T-helper 17 cell (primary cell): Measurements from ENCODE around the gene RNF144B. TPM values are rescaled to one million over a fixed set of nuclear protein-coding genes. Genes with fewer than 3 reads are reported as not detected.
"Not testable (repeated sequence)": the region's sequence is repeated elsewhere in the genome, so short reads cannot be mapped to it uniquely, and the experiment has no call there.

Experiments used
- ATAC-seq: fragments of 150-1000 bp; cut with Tn5 transposase; 2 replicates; pipeline ENCODE4 v1.10.0; 2021; ENCODE audit warnings: mild to moderate bottlenecking, moderate library complexity
- DNase-seq, 3 donors: peaks; one replicate each; pipeline versions ENCODE4 v3.0.0 to v3.0.0-alpha.2; 2020 to 2021
- H3K9me3 ChIP-seq: one replicate; pipeline ENCODE4 v1.7.0; 2013; ENCODE audit warnings: low read length, mild to moderate bottlenecking; ENCODE audit not compliant: control insufficient read depth, poor library complexity, severe bottlenecking
- H3K27ac Mint-ChIP-seq: one replicate; pipeline ENCODE4 v1.8.0; 2022; ENCODE audit warnings: mild to moderate bottlenecking, moderate library complexity, mixed read lengths
- H3K27me3 Mint-ChIP-seq: one replicate; pipeline ENCODE4 v1.8.0; 2022; ENCODE audit warnings: mixed read lengths
- H3K36me3 Mint-ChIP-seq: one replicate; pipeline ENCODE4 v1.8.0; 2022; ENCODE audit warnings: low read depth, mixed read lengths
- H3K4me1 Mint-ChIP-seq: one replicate; pipeline ENCODE4 v1.8.0; 2022; ENCODE audit warnings: mild to moderate bottlenecking, mixed read lengths
- H3K4me3 Mint-ChIP-seq: one replicate; pipeline ENCODE4 v1.8.0; 2022; ENCODE audit warnings: mild to moderate bottlenecking, moderate library complexity, mixed read lengths
- total RNA-seq, 4 donors: library from RNA in 2 of 4; stranded (reverse) in 2 of 4; gene quantifications; one replicate each; pipeline ENCODE4 v1.2.3 and lab custom pipeline; 2022 to 2026

Gene RNF144B
- total RNA-seq, 2 donors from 2014 or later: 2.3 to 4.6 TPM

DNA sequence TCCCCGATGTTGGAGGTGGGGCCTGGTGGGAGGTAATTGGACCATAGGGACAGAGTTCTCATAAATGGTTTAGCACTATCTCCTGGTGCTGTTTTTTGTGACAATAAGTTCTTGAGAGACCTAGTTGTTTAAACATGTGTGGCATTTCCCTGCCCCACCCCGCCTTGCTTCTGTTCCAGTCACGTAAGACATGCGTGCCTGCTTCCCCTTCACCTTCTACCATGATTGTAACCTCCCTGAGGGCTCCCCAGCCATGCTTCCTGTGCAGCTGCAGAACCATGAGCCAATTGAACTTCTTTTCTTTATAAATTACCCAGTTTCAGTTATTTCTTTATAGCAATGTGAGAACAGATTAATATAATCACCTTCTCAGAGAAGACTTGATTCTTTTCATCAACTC, 2.5 kb upstream of the RNF144B start:
- Mint-ChIP-seq H3K36me3 (peaks cover 5% of the 10 kb centered on the region), H3K27me3 (peaks cover 16% of the 10 kb centered on the region), H3K4me1 (peaks cover 25% of the 10 kb centered on the region), H3K4me3 (no peak overlapping the region), H3K27ac (no peak overlapping the region)
- ATAC-seq: no peak
- H3K9me3 ChIP-seq: no peaks in the 10 kb centered on the region
- no peak for DNase-seq

DNA sequence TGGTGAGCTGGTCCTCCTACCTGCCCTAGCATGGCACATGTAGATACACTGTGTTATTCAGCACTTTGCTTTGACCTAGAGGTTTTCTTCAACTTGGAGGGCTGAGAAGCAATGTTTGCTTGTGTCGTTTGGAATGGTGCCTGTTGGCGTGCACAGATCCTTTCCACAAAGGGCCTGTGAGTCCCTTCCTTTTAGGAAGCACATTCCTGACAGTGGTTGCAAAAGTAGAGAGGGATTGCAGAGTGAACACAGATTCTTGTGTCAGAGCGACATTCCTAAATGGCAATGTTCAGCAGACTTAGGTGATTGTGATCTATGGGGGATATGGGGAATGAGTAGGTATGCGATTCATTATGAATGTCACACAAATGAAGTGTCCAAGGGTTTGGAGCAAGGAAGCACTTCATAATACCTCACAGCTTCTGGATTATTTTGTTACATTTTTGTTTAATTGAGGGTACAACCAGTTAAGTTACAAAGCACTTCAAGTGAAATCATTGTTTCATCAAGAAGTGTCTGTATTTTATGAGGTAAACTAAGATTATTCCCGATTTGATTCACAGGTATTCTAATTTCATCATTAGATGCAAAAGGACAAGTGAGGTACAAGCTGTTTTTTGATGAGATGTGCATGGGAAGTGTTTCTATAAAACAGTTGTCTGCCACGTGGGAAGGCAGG, 713 bp upstream of the RNF144B start:
- Mint-ChIP-seq H3K36me3 (peaks cover 5% of the 10 kb centered on the region), H3K4me1 (peaks cover 28% of the 10 kb centered on the region), H3K4me3 (peak overlapping the region; percentile 100), H3K27me3 (peaks cover 12% of the 10 kb centered on the region), H3K27ac (peak overlapping the region; percentile 96)
- DNase-seq (no peak), ATAC-seq (no peak)
- H3K9me3 ChIP-seq: no peaks in the 10 kb centered on the region

DNA sequence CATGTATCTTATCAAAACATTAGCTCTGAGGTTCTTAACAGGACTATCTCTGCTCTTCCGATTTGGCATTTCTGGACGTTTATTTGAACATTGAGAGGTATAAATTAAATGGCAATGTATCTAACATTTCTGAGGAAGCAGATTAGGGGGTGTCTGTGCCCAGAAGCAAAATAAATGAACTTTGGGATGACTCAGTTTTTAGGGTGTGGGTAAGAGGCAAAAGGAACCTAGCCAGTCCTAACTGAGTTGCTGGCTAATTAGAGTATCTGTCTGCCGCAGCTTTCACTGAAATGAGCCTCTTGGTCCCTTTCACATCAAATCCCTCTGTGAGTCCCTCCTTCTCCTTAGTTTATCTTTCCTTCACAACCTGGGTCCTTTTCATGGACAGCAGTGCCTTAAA, 1.1 kb downstream of the RNF144B start:
- Mint-ChIP-seq H3K4me1 (peaks cover 26% of the 10 kb centered on the region), H3K36me3 (peaks cover 5% of the 10 kb centered on the region), H3K27ac (peak overlapping the region; percentile 84), H3K27me3 (peaks cover 10% of the 10 kb centered on the region), H3K4me3 (peak overlapping the region; percentile 100)
- no peak for DNase-seq
- ATAC-seq: no peak
- H3K9me3 ChIP-seq: no peaks in the 10 kb centered on the region

DNA sequence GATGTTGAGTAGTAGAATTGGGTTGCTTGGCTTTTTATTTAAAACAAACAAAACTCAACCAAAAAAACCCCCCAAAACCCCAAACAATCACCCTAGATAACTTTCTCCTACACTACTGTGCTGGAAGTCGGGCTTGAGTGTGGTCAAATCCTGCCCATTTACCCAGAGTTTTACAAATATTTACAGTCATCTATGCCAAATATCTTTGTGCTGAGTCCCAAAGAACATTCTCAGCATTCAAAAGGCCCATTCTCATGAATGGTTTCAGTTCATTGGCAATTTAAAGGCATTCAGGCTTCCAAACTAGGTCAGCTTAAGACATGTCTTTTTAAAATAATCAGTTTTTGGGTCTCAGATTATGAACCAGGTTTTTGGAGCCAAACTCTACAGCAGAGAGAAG, 1.8 kb downstream of the RNF144B start:
- Mint-ChIP-seq H3K4me1 (peaks cover 26% of the 10 kb centered on the region), H3K36me3 (peaks cover 5% of the 10 kb centered on the region), H3K4me3 (peak overlapping the region; percentile 100), H3K27me3 (peaks cover 8% of the 10 kb centered on the region), H3K27ac (peak overlapping the region; percentile 84)
- ATAC-seq (no peak), DNase-seq (no peak)
- no peaks in the 10 kb centered on the region for H3K9me3 ChIP-seq

DNA sequence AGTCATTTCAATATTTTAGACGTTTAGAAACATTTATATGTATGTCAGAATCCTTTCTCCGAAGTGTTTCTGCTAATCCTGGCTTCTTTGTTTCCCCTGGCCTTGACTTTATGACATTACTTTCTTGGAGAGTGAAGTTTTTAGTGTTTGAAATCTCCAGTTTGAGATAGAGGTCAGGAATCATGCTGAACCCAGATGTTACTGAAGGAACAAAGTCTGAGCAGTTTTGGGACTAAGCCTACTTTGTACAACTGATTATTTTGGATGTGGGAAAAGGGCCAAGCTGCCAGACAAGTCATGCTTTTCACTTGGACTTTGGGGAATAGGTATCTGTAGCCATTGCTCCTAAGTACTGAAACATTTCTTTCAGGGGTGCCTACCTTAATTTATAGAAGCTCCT, 2.3 kb downstream of the RNF144B start:
- H3K9me3 ChIP-seq: no peaks in the 10 kb centered on the region
- DNase-seq (no peak), ATAC-seq (no peak)
- H3K4me3 Mint-ChIP-seq: no peak overlapping the region
- no peak overlapping the region for H3K27ac Mint-ChIP-seq
- peaks cover 8% of the 10 kb centered on the region for H3K27me3 Mint-ChIP-seq
- H3K36me3 Mint-ChIP-seq: peaks cover 5% of the 10 kb centered on the region
- peaks cover 26% of the 10 kb centered on the region for H3K4me1 Mint-ChIP-seq

DNA sequence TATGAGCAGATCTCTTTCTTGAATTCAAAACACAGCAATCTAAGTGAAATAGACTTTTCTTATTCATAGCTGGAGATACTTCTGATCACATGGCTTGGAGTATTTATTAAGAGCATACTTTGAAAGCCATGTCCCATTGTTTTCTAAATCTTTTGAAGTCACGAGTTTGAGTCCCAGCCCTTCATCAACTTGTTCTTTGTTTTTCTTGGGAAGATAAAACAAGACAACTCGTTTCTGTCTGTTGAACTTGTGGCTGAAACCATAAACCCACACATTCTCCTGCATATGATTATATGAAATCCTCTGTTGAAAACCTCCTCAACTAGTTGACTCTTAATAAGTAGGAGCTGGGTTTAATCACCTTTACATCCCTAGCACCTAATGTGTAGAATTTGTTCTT, 3.3 kb downstream of the RNF144B start:
- Mint-ChIP-seq H3K4me1 (peaks cover 26% of the 10 kb centered on the region), H3K4me3 (no peak overlapping the region), H3K27ac (no peak overlapping the region), H3K27me3 (peaks cover 8% of the 10 kb centered on the region), H3K36me3 (peaks cover 7% of the 10 kb centered on the region)
- ATAC-seq (no peak), DNase-seq (no peak)
- H3K9me3 ChIP-seq: no peaks in the 10 kb centered on the region

DNA sequence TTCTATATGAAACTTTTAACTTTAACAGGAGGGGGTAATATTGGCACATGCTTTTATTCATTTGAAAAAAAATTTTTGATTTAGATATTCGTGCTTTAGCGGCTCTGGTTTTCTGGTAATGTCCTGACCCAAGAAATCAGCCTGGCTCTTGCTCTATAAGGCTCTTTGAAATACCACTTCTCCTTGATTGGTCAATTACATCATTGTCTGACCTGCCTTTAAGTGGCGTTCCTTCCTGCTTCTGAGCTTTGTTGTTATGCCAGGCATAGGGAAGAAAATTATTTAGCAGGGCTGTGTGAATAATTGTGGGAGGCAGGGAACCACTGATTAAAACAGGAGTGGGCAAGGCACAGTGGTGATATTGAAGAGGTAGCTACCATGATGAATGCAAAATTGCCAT, 3.9 kb downstream of the RNF144B start:
- Mint-ChIP-seq H3K27ac (no peak overlapping the region), H3K4me3 (no peak overlapping the region), H3K4me1 (peaks cover 26% of the 10 kb centered on the region), H3K36me3 (peaks cover 7% of the 10 kb centered on the region), H3K27me3 (peaks cover 8% of the 10 kb centered on the region)
- H3K9me3 ChIP-seq: no peaks in the 10 kb centered on the region
- ATAC-seq: no peak
- no peak for DNase-seq

DNA sequence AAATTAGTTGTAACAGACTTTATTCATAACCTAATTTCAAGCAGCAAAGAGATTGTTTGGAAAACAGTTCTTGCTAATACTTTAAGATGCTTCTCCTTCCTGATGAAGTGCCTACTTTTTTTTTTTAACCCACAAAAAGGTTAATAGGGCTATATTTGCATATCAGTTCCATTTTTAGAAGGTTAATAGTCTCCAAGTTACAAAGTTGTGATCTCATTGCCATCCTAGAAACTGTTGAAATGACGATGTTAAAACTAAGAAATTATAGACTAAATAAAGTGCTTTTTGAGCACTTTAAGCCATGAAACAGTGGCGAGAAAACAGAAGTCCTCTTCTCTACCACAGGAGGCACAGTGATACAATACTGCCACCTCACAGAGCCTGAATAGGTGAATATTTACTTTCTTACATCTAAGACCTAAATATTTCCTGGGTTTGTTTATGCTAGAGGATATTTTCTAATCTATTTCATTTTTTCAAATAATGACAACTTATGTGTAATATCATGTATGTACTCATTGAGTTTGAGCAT, 5.3 kb downstream of the RNF144B start:
- peaks cover 16% of the 10 kb centered on the region for H3K4me1 Mint-ChIP-seq
- H3K36me3 Mint-ChIP-seq: peaks cover 2% of the 10 kb centered on the region
- H3K9me3 ChIP-seq: no peaks in the 10 kb centered on the region
- no peak overlapping the region for H3K4me3 Mint-ChIP-seq
- H3K27me3 Mint-ChIP-seq: no peaks in the 10 kb centered on the region
- DNase-seq: no peak
- no peak for ATAC-seq
- no peak overlapping the region for H3K27ac Mint-ChIP-seq

DNA sequence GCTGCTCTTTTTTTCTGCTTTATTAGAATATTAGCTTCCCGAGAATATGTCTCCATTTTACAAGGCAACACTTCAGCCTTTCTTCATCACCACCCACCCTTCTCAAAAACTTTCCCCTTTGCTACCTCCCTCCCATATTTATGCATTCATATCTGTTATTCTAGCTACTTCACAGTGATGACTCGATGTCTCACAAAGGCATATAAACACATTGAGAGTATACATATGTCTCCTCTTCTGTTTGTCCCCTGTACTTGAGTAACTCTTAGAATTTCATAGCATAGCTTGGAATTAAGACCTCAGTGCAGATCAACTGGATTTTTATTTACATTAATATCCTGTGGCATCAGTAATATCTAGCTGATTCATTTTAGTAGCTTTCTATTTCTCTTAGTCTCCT, 6.5 kb downstream of the RNF144B start:
- no peak for DNase-seq
- H3K36me3 Mint-ChIP-seq: peaks cover 2% of the 10 kb centered on the region
- H3K9me3 ChIP-seq: no peaks in the 10 kb centered on the region
- no peaks in the 10 kb centered on the region for H3K27me3 Mint-ChIP-seq
- H3K4me1 Mint-ChIP-seq: peaks cover 7% of the 10 kb centered on the region
- no peak for ATAC-seq
- H3K4me3 Mint-ChIP-seq: no peak overlapping the region
- no peak overlapping the region for H3K27ac Mint-ChIP-seq

DNA sequence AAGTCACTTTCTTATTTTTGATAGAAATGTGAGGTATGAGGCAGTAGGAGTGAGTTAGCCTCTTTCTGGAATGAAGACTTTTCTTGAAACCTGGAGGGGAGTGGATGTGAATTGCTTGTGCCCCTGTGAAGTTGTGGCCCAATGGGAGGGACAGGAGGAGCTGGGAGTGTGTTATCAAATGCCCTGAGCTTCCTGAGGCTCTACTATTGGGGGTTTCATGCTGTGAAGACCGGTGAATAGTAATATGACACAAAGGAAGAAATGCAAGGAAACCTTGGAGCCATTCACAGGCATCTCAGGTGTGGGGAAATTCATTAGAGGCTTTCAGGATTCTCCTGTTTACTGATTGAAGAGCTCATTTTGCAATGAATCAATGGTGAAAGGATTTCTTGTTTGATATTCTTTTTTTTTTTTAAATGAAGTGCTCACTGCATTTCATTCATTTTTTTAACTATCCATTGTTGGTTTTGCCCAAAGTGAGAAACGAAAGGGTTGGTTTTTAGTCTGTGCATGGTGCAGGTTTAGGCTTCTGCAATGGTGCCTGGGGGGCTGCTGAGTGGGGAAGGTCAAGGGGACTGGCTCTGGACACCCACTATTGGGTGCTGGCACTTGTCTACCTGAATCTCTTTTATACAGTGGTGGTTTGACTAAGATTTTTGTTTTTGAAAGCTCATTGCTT, 8.2 kb downstream of the RNF144B start:
- no peak overlapping the region for H3K27ac Mint-ChIP-seq
- H3K9me3 ChIP-seq: no peaks in the 10 kb centered on the region
- peaks cover 3% of the 10 kb centered on the region for H3K4me1 Mint-ChIP-seq
- ATAC-seq (no peak), DNase-seq (no peak)
- H3K36me3 Mint-ChIP-seq: peaks cover 2% of the 10 kb centered on the region
- H3K27me3 Mint-ChIP-seq: no peaks in the 10 kb centered on the region
- H3K4me3 Mint-ChIP-seq: no peak overlapping the region

DNA sequence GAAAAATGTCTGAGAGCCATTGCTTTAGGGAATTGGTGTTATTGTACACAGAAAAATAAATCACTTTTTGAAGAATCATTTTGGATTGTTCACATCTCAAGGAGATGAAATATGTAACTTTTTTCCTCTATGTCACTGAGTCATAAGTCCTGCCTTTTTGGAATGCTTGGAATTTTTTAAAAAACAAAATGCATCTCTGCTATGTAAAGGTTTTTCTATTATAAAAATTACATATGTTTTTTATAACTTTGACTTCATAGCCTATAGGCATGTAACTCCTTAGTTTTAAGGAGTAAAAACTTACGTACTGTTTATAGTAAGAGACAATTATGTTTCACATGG, 8.7 kb downstream of the RNF144B start:
- Mint-ChIP-seq H3K27me3 (no peaks in the 10 kb centered on the region), H3K36me3 (peaks cover 2% of the 10 kb centered on the region), H3K4me3 (no peak overlapping the region), H3K4me1 (peaks cover 8% of the 10 kb centered on the region), H3K27ac (no peak overlapping the region)
- no peaks in the 10 kb centered on the region for H3K9me3 ChIP-seq
- DNase-seq (no peak), ATAC-seq (no peak)

DNA sequence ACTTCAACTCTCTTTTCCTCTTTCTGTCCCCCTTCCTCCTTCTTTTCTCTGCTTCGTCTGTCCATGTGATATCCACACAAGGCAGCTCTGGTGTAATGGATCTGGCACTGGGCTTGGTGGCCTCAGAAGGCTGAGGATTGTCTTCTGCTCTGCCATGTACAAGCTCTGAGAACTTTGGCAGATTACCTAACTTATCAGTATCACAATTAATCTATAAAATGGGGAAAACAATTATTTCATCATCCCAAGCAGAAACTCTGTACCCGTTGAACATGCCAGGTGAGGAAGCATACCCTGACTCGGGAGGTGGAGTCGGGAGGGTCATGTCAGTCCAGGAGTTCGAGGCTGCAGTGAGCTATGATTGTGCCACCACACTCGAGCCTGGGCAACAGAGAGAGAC, 10.6 kb downstream of the RNF144B start:
- Mint-ChIP-seq H3K4me3 (no peak overlapping the region), H3K27ac (no peak overlapping the region), H3K27me3 (no peaks in the 10 kb centered on the region), H3K4me1 (peaks cover 9% of the 10 kb centered on the region), H3K36me3 (peaks cover 2% of the 10 kb centered on the region)
- DNase-seq (no peak), ATAC-seq (no peak)
- no peaks in the 10 kb centered on the region for H3K9me3 ChIP-seq

DNA sequence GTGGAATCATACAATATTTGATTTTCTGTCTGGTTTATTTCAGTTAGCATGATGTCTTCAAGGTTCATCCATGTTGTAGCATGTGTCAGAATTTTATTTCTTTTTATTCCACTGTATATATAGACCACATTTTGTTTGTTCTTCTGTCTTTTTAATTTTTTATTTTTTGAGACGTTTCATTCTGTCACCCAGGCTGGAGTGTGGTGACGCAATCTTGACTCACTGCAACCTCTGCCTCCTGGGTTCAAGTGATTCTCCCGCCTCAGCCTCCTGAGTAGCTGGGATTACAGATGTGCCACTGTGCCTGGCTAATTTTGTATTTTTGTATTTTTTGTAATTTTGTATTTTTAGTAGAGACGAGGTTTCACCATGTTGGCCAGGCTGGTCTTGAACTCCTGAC, 11.1 kb downstream of the RNF144B start:
- H3K4me3 Mint-ChIP-seq, DNase-seq, H3K36me3 Mint-ChIP-seq, H3K27me3 Mint-ChIP-seq, H3K9me3 ChIP-seq, H3K4me1 Mint-ChIP-seq, ATAC-seq: not testable (repeated sequence)
- H3K27ac Mint-ChIP-seq: peak overlapping the region; percentile 34
